Measurements from ENCODE around the gene FOXO6. TPM values are rescaled to one million over a fixed set of nuclear protein-coding genes. Genes with fewer than 3 reads are reported as not detected.

The FOXO6 gene
- polyA plus RNA-seq, 1 of the 3 experiments (the other 2 are of a cell fraction), result 0.35 TPM

DNA sequence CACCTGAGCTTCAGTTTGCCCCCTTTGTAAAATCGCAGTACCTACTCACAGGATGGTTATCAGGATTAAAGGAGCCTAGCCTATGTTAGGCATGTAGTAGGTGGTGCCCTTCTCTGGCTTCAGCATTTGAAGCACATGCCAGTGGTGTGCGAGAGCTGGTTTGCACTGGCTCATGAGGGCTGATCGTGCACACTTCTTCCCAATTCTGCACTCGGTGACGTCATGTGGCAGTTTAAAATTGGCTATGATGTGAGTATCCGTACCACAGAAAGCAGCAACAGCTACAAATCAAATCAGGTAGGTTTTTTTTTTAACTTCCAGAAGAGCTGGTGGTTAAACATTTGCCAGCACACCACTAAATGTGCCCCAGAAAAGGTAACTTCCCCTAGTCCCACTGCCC, 13.5 kb downstream of the FOXO6 start:
- CTCF ChIA-PET, result interaction anchor here (0.9 to 1.1 kb wide), 3 partner anchors 29 to 90 kb away, joined by 3 read pairs; no protein-coding TSS in a partner anchor
- H3K4me1 ChIP-seq (ENCODE audit: control insufficient read depth in 1 of 2, insufficient read depth in 2 of 2, low read depth in 1 of 2, low read length in 1 of 2), result peaks cover 10 to 35% of the 10 kb centered on the region in 2 experiments; a peak in 3 of 4 replicates
- no peaks in the 10 kb centered on the region for H4K20me1 ChIP-seq (ENCODE audit: insufficient read depth)
- H3K4me3 ChIP-seq (ENCODE audit: low read depth in 2 of 2, low read length in 1 of 2), result no peak overlapping the region
- POLR2A ChIA-PET, result no interaction called here
- H3K9me3 ChIP-seq, result no peaks in the 10 kb centered on the region
- no peaks in the 10 kb centered on the region for H3K36me3 ChIP-seq (replicated peaks in 1 of 2; ENCODE audit: control insufficient read depth in 1 of 2, insufficient read depth in 2 of 2, low read length in 1 of 2)
- H3K9me2 ChIP-seq, result no peaks in the 10 kb centered on the region
- H3K9ac ChIP-seq, result no peak overlapping the region
- no peak overlapping the region for H3K27ac ChIP-seq (ENCODE audit: low read depth in 2 of 2, low read length in 1 of 2)
- no peaks in the 10 kb centered on the region for H3K27me3 ChIP-seq (ENCODE audit: insufficient read depth)
- H3K4me2 ChIP-seq, result no peak overlapping the region
- WGBS (ENCODE audit: low lambda C conversion rate), result 81% methylated on average over 6 of the region's 6 CpGs
- no peak for TF ChIP-seq ELF1 (IDR thresholded peaks at IDR 0.05)
- TF ChIP-seq FOSL2 (IDR thresholded peaks at IDR 0.05; ENCODE audit: borderline replicate concordance, low read depth), result no peak
- TF ChIP-seq RXRA (IDR thresholded peaks at IDR 0.05; ENCODE audit: borderline replicate concordance, low read depth), result no peak
- TF ChIP-seq, protein P1, sequence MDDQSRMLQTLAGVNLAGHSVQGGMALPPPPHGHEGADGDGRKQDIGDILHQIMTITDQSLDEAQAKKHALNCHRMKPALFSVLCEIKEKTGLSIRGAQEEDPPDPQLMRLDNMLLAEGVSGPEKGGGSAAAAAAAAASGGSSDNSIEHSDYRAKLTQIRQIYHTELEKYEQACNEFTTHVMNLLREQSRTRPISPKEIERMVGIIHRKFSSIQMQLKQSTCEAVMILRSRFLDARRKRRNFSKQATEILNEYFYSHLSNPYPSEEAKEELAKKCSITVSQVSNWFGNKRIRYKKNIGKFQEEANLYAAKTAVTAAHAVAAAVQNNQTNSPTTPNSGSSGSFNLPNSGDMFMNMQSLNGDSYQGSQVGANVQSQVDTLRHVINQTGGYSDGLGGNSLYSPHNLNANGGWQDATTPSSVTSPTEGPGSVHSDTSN (IDR thresholded peaks at IDR 0.05), result no peak
- TF ChIP-seq RCOR1 (IDR thresholded peaks at IDR 0.05; ENCODE audit: low read length), result no peak
- no peak for TF ChIP-seq FOXJ3 (CRISPR knock-in tag; IDR thresholded peaks at IDR 0.05)
- TF ChIP-seq, protein P2, sequence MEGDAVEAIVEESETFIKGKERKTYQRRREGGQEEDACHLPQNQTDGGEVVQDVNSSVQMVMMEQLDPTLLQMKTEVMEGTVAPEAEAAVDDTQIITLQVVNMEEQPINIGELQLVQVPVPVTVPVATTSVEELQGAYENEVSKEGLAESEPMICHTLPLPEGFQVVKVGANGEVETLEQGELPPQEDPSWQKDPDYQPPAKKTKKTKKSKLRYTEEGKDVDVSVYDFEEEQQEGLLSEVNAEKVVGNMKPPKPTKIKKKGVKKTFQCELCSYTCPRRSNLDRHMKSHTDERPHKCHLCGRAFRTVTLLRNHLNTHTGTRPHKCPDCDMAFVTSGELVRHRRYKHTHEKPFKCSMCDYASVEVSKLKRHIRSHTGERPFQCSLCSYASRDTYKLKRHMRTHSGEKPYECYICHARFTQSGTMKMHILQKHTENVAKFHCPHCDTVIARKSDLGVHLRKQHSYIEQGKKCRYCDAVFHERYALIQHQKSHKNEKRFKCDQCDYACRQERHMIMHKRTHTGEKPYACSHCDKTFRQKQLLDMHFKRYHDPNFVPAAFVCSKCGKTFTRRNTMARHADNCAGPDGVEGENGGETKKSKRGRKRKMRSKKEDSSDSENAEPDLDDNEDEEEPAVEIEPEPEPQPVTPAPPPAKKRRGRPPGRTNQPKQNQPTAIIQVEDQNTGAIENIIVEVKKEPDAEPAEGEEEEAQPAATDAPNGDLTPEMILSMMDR (IDR thresholded peaks at IDR 0.05), result no peak
- TF ChIP-seq NFIC (IDR thresholded peaks at IDR 0.05; ENCODE audit: borderline replicate concordance), result no peak
- TF ChIP-seq, protein P3, sequence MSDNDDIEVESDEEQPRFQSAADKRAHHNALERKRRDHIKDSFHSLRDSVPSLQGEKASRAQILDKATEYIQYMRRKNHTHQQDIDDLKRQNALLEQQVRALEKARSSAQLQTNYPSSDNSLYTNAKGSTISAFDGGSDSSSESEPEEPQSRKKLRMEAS (IDR thresholded peaks at IDR 0.05; ENCODE audit: low read depth), result no peak
- TF ChIP-seq GABPA (IDR thresholded peaks at IDR 0.05; ENCODE audit: low read depth), result no peak
- no peak for TF ChIP-seq NRF1 (IDR thresholded peaks at IDR 0.05; ENCODE audit: low read depth, low read length)
- no peak for TF ChIP-seq EP300 (IDR thresholded peaks at IDR 0.05; ENCODE audit: borderline replicate concordance in 1 of 2, low read depth in 1 of 2, low read length in 1 of 2)
- TF ChIP-seq, protein P4, sequence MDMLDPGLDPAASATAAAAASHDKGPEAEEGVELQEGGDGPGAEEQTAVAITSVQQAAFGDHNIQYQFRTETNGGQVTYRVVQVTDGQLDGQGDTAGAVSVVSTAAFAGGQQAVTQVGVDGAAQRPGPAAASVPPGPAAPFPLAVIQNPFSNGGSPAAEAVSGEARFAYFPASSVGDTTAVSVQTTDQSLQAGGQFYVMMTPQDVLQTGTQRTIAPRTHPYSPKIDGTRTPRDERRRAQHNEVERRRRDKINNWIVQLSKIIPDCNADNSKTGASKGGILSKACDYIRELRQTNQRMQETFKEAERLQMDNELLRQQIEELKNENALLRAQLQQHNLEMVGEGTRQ (IDR thresholded peaks at IDR 0.05; ENCODE audit: borderline replicate concordance, low read depth, low read length), result no peak
- TF ChIP-seq, protein P5, sequence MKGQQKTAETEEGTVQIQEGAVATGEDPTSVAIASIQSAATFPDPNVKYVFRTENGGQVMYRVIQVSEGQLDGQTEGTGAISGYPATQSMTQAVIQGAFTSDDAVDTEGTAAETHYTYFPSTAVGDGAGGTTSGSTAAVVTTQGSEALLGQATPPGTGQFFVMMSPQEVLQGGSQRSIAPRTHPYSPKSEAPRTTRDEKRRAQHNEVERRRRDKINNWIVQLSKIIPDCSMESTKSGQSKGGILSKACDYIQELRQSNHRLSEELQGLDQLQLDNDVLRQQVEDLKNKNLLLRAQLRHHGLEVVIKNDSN (IDR thresholded peaks at IDR 0.05; ENCODE audit: borderline replicate concordance, low read depth), result no peak
- no peak for TF ChIP-seq MEF2A (IDR thresholded peaks at IDR 0.05; ENCODE audit: borderline replicate concordance, low read depth)
- DNase-seq, result no peak
- H2AFZ ChIP-seq (ENCODE audit: low read depth), result no peak overlapping the region
- peaks cover 5% of the 10 kb centered on the region for H3F3A ChIP-seq (replicated peaks; ENCODE audit: insufficient read depth)
- no peaks in the 10 kb centered on the region for H3K79me2 ChIP-seq (ENCODE audit: insufficient read depth)
